ENCODE measurements around the gene PEX5.

GRCh38 chr12:7188562-7189397 is 706 bp upstream of the PEX5 start:
- TF ChIP-seq CTCF (IDR thresholded peaks at IDR 0.05; ENCODE audit: insufficient read depth, low read depth, low read length) (peak; percentile 44), EZH2 (IDR thresholded peaks at IDR 0.05; ENCODE audit: insufficient read depth, low read length) (no peak)
